ENCODE measurements around the gene POLR2I.

GRCh38 chr19:36128392-36128736, 13.7 kb upstream of the POLR2I start:
- TF ChIP-seq CTCF (IDR thresholded peaks at IDR 0.05) (no peak), POLR2A (IDR thresholded peaks at IDR 0.05) (no peak)

All from sigmoid colon (tissue), 3 donors.